A549 (cell line): ENCODE measurements around the gene GPR160. TPM values are rescaled to one million over a fixed set of nuclear protein-coding genes. Genes with fewer than 3 reads are reported as not detected.

Experiments used
- ATAC-seq, 2 experiments: fragments of 200-7000 bp in 1 of 2; fragments of >200 bp in 1 of 2; cut with Nextera tagmentation in 1 of 2; cut with Tn5 transposase in 1 of 2; 3 replicates each; pipeline versions ENCODE4 v1.8.0 to v1.9.1; 2018 to 2020; ENCODE audit warnings: mild to moderate bottlenecking in 1 of 2, moderate library complexity in 1 of 2
- CTCF ChIA-PET: fragments of 300-600 bp; sonication (Branson Sonifier 250); formaldehyde crosslinking; extraction: SDS; loops from one replicate; lab custom pipeline; 2021; ENCODE audit warnings: antibody characterized with exemption, inconsistent platforms; lab: Yijun Ruan, JAX
- POLR2A ChIA-PET: fragments of 350-600 bp; formaldehyde crosslinking; extraction: SDS; loops from one replicate; lab custom pipeline; 2021; ENCODE audit warnings: antibody characterized with exemption, inconsistent platforms; lab: Yijun Ruan, JAX
- DNase-seq, 2 experiments: peaks; one replicate each; pipeline versions ENCODE4 v3.0.0 to v3.0.0-alpha.2; 2011 to 2016; ENCODE audit warnings: low read depth in 1 of 2, low spot score in 1 of 2
- FAIRE-seq: peaks from 2 replicates; lab custom pipeline; 2011; peaks lifted over from hg19 to GRCh38; lab: Jason Lieb, UNC
- H3K27ac ChIP-seq, 2 experiments: fragments of >200 bp; sonication (Bioruptor Twin); formaldehyde crosslinking; 3 replicates each; pipeline ENCODE4 v1.5.1; 2016 to 2017
- H3K4me1 ChIP-seq: fragments of >200 bp; sonication (Bioruptor Twin); formaldehyde crosslinking; 3 replicates; pipeline ENCODE4 v1.6.1; 2016
- H3K4me2 ChIP-seq: fragments of >200 bp; sonication (Bioruptor Twin); formaldehyde crosslinking; 3 replicates; pipeline ENCODE4 v1.6.1; 2016
- H3K4me3 ChIP-seq: fragments of >200 bp; sonication (Bioruptor Twin); formaldehyde crosslinking; 3 replicates; pipeline ENCODE4 v1.5.1; 2016
- H3K9me3 ChIP-seq: fragments of >200 bp; sonication (Bioruptor Twin); formaldehyde crosslinking; 3 replicates; pipeline ENCODE4 v1.6.1; 2016
- BHLHE40 ChIP-seq: IDR thresholded peaks from 2 replicates; pipeline ENCODE4 v1.6.1; 2012; ENCODE audit warnings: low read depth, low read length, inconsistent platforms
- CEBPB ChIP-seq, 2 experiments: fragments of >200 bp in 1 of 2; sonication (Bioruptor Twin) in 1 of 2; formaldehyde crosslinking in 1 of 2; IDR thresholded peaks; 2 replicates each; pipeline ENCODE4 v1.6.1; 2012 to 2016
- CHD2 ChIP-seq: fragments of 150-350 bp; IDR thresholded peaks from 2 replicates; pipeline ENCODE4 v1.6.1; 2014; ENCODE audit warnings: low read length; ENCODE audit not compliant: partially characterized antibody
- EHMT2 ChIP-seq: fragments of 200-600 bp; sonication (generic); IDR thresholded peaks from 2 replicates; pipeline ENCODE4 v1.6.1; 2016; ENCODE audit warnings: antibody characterized with exemption, low read depth, mild to moderate bottlenecking, moderate library complexity
- EP300 ChIP-seq, 2 experiments: fragments of >200 bp; sonication (Bioruptor Twin); formaldehyde crosslinking; IDR thresholded peaks; 2 replicates in 1 of 2; 3 replicates in 1 of 2; pipeline ENCODE4 v1.6.1; 2016 to 2017
- FOSB ChIP-seq: fragments of 250-450 bp; sonication (Bioruptor Pico); IDR thresholded peaks from 2 replicates; pipeline ENCODE4 v1.5.0; 2020; ENCODE audit warnings: mild to moderate bottlenecking, moderate library complexity
- FOSL2 ChIP-seq, 2 experiments: fragments of 450-650 bp in 1 of 2; fragments of >200 bp in 1 of 2; sonication (Bioruptor Twin) in 1 of 2; formaldehyde crosslinking; IDR thresholded peaks; 2 replicates each; pipeline versions ENCODE4 v1.5.0 to v1.6.1; 2016 to 2020; ENCODE audit warnings: mild to moderate bottlenecking in 1 of 2, moderate library complexity in 1 of 2
- HEYL ChIP-seq: fragments of 250-450 bp; sonication (Bioruptor Pico); IDR thresholded peaks from 2 replicates; pipeline ENCODE4 v1.8.0; 2021; ENCODE audit warnings: mild to moderate bottlenecking, moderate library complexity
- JUN ChIP-seq, 2 experiments: fragments of >200 bp; sonication (Bioruptor Twin); formaldehyde crosslinking; IDR thresholded peaks; 2 replicates in 1 of 2; 3 replicates in 1 of 2; pipeline ENCODE4 v1.6.1; 2016 to 2017
- JUNB ChIP-seq: fragments of >200 bp; sonication (Bioruptor Twin); formaldehyde crosslinking; IDR thresholded peaks from 2 replicates; pipeline ENCODE4 v1.6.1; 2016
- KDM1A ChIP-seq: fragments of 200-600 bp; sonication (generic); IDR thresholded peaks from 2 replicates; pipeline ENCODE4 v1.6.1; 2016; ENCODE audit warnings: low read depth, mild to moderate bottlenecking
- KDM5A ChIP-seq: fragments of 200-600 bp; sonication (generic); IDR thresholded peaks from 2 replicates; pipeline ENCODE4 v1.6.1; 2016; ENCODE audit warnings: antibody characterized with exemption, mild to moderate bottlenecking
- MAFK ChIP-seq: fragments of 450-650 bp; IDR thresholded peaks from 2 replicates; pipeline ENCODE4 v1.6.1; 2014; ENCODE audit not compliant: partially characterized antibody
- MAZ ChIP-seq: fragments of 150-350 bp; IDR thresholded peaks from 2 replicates; pipeline ENCODE4 v1.6.1; 2014; ENCODE audit warnings: antibody characterized with exemption, low read depth, low read length, borderline replicate concordance
- NFE2L2 ChIP-seq: fragments of 150-350 bp; conservative IDR thresholded peaks from 2 replicates; pipeline ENCODE4 v1.6.1; 2014; ENCODE audit warnings: low read length
- NPAS2 ChIP-seq: fragments of 250-450 bp; sonication (Bioruptor Pico); IDR thresholded peaks from 2 replicates; pipeline ENCODE4 v1.8.0; 2022; ENCODE audit warnings: mild to moderate bottlenecking, moderate library complexity, borderline replicate concordance
- NR3C1 ChIP-seq: fragments of >200 bp; sonication (Bioruptor Twin); formaldehyde crosslinking; IDR thresholded peaks from 3 replicates; pipeline ENCODE4 v1.6.1; 2017
- POLR2A ChIP-seq: IDR thresholded peaks from 2 replicates; pipeline ENCODE4 v1.6.1; 2012; ENCODE audit warnings: mild to moderate bottlenecking, low read length
- RCOR1 ChIP-seq: fragments of 150-350 bp; IDR thresholded peaks from 2 replicates; pipeline ENCODE4 v1.6.1; 2014; ENCODE audit warnings: antibody characterized with exemption, low read length, low read depth
- RNF2 ChIP-seq: fragments of 200-600 bp; sonication (generic); IDR thresholded peaks from 2 replicates; pipeline ENCODE4 v1.6.1; 2016; ENCODE audit warnings: low read depth, mild to moderate bottlenecking, antibody characterized with exemption, moderate library complexity, borderline replicate concordance
- TP53 ChIP-seq: fragments of 250-450 bp; sonication (Bioruptor Pico); IDR thresholded peaks from 2 replicates; pipeline ENCODE4 v1.5.0; 2021; ENCODE audit warnings: mild to moderate bottlenecking, moderate library complexity
- ZFP36 ChIP-seq: fragments of 450-650 bp; IDR thresholded peaks from 2 replicates; pipeline ENCODE4 v1.6.1; 2014; ENCODE audit warnings: borderline replicate concordance; ENCODE audit not compliant: partially characterized antibody
- ZSCAN20 ChIP-seq: fragments of 250-450 bp; sonication (Bioruptor Pico); IDR thresholded peaks from 2 replicates; pipeline ENCODE4 v1.8.0; 2022; ENCODE audit warnings: mild to moderate bottlenecking, moderate library complexity
- WGBS: methylation state at CpG from one replicate; pipeline ENCODE4 v1.1.6; 2017; ENCODE audit errors: missing lambda C conversion rate; 5-methylcytosine and 5-hydroxymethylcytosine counted together
- polyA plus RNA-seq, 4 experiments: library from polyadenylated mRNA; depleted of rRNA in 3 of 4; stranded (reverse); fragments of >200 nt; fragmentation: RNase III in 1 of 4; extraction: RNeasy Plus Mini Kit Qiagen cat#74134 plus additional on column Dnase treatment in 1 of 4; gene quantifications; 2 replicates in 3 of 4; 3 replicates in 1 of 4; pipeline ENCODE4 v1.2.3, GENCODE V29; 2011 to 2017
- TF ChIP-seq, protein P1 (sequence below): IDR thresholded peaks from 2 replicates; pipeline ENCODE4 v1.6.1; 2012; ENCODE audit warnings: low read depth, borderline replicate concordance
- TF ChIP-seq, protein P2 (sequence below): fragments of 250-450 bp; sonication (Bioruptor Pico); IDR thresholded peaks from 2 replicates; pipeline ENCODE4 v1.5.0; 2020; ENCODE audit warnings: low read depth, mild to moderate bottlenecking, moderate library complexity
- TF ChIP-seq, protein P3 (sequence below): fragments of 150-350 bp; IDR thresholded peaks from 2 replicates; pipeline ENCODE4 v1.6.1; 2014; ENCODE audit warnings: low read depth, mild to moderate bottlenecking, low read length
- TF ChIP-seq, protein P4 (sequence below): fragments of >200 bp; sonication (Bioruptor Twin); formaldehyde crosslinking; IDR thresholded peaks from 3 replicates; pipeline ENCODE4 v1.6.1; 2016
- TF ChIP-seq, protein P5 (sequence below): fragments of 250-450 bp; sonication (Bioruptor Pico); IDR thresholded peaks from 2 replicates; pipeline ENCODE4 v1.5.0; 2021; ENCODE audit warnings: mild to moderate bottlenecking, moderate library complexity, borderline replicate concordance
- TF ChIP-seq, protein P6 (sequence below): IDR thresholded peaks from 2 replicates; pipeline ENCODE4 v1.6.1; 2012

Gene GPR160
- polyA plus RNA-seq, 2 of the 4 experiments (the other 2 are of a cell fraction) = 2.0 to 6.3 TPM

DNA sequence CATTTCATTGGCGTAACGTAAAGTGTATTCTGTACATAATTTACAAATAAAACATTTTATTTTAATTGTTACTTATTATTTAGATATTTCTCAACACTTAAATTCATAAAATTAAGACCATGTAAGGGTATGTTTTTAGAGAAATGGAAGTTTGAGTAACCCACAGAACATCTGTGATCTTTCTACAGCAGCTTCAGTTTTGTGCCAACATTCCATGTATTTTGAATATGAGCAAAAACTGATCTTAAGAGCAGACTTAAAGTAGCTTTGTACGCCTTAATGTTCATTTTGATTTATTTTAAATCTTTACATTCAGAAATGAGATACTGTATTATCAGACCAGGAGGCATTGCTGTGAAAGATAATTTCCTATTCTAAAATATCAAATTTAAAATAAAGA, 44.0 kb upstream of the GPR160 start:
- CTCF ChIA-PET = interaction anchor here (0.6 kb wide), 1 partner anchor 41 kb away, joined by 3 read pairs; no protein-coding TSS in a partner anchor
- WGBS = 91% methylated on average over 3 of the region's 3 CpGs
- FAIRE-seq (no peak), ATAC-seq (no peak), DNase-seq (no peak)
- POLR2A ChIA-PET = no interaction called here
- Histone ChIP-seq H3K4me1 (0 out of 3 replicates have a peak, but pooled peaks cover 7% of the 10 kb centered on the region), H3K27ac (no peak overlapping the region), H3K4me2 (no peak overlapping the region), H3K4me3 (no peak overlapping the region), H3K9me3 (no peaks in the 10 kb centered on the region)
- TF ChIP-seq FOSB (CRISPR knock-in tag) (no peak), NR3C1 (no peak), FOSL2 (IDR thresholded peaks at IDR 0.05) (no peak), FOSL2 (CRISPR knock-in tag; IDR thresholded peaks at IDR 0.05) (no peak), TP53 (CRISPR knock-in tag) (no peak), RCOR1 (no peak), ZFP36 (no peak), CEBPB (IDR thresholded peaks at IDR 0.05) (no peak), RNF2 (no peak), ZSCAN20 (CRISPR knock-in tag) (no peak), POLR2A (no peak), HEYL (CRISPR knock-in tag) (no peak), JUNB (no peak), MAZ (no peak), NPAS2 (CRISPR knock-in tag) (no peak), BHLHE40 (no peak), JUN (IDR thresholded peaks at IDR 0.05) (no peak)
- TF ChIP-seq, protein P1, sequence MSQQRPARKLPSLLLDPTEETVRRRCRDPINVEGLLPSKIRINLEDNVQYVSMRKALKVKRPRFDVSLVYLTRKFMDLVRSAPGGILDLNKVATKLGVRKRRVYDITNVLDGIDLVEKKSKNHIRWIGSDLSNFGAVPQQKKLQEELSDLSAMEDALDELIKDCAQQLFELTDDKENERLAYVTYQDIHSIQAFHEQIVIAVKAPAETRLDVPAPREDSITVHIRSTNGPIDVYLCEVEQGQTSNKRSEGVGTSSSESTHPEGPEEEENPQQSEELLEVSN = no peak
- TF ChIP-seq, protein P2, sequence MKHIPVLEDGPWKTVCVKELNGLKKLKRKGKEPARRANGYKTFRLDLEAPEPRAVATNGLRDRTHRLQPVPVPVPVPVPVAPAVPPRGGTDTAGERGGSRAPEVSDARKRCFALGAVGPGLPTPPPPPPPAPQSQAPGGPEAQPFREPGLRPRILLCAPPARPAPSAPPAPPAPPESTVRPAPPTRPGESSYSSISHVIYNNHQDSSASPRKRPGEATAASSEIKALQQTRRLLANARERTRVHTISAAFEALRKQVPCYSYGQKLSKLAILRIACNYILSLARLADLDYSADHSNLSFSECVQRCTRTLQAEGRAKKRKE (CRISPR knock-in tag) = no peak
- TF ChIP-seq, protein P3, sequence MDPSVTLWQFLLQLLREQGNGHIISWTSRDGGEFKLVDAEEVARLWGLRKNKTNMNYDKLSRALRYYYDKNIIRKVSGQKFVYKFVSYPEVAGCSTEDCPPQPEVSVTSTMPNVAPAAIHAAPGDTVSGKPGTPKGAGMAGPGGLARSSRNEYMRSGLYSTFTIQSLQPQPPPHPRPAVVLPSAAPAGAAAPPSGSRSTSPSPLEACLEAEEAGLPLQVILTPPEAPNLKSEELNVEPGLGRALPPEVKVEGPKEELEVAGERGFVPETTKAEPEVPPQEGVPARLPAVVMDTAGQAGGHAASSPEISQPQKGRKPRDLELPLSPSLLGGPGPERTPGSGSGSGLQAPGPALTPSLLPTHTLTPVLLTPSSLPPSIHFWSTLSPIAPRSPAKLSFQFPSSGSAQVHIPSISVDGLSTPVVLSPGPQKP = no peak
- TF ChIP-seq, protein P4, sequence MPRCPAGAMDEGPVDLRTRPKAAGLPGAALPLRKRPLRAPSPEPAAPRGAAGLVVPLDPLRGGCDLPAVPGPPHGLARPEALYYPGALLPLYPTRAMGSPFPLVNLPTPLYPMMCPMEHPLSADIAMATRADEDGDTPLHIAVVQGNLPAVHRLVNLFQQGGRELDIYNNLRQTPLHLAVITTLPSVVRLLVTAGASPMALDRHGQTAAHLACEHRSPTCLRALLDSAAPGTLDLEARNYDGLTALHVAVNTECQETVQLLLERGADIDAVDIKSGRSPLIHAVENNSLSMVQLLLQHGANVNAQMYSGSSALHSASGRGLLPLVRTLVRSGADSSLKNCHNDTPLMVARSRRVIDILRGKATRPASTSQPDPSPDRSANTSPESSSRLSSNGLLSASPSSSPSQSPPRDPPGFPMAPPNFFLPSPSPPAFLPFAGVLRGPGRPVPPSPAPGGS = no peak

DNA sequence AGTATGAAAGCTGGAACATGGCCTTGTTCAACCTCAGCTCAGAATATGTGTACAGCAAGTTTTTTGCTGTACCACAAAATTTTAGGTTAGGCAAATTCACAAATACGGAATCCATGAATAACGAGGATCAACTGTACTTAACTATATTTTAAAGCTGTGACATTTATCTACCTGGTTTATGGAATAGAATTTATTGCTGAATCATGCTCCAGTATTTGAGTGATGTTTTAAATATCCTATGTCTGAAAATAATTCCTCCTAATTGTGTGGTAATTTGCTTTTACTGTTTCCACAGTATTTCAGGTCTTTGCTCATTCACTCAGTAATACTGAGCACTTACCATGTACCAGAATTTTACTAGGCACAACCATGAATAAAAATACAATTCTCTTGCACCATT, 41.7 kb upstream of the GPR160 start:
- POLR2A ChIA-PET = no interaction called here
- Histone ChIP-seq H3K4me2 (no peak overlapping the region), H3K27ac (peak overlapping the region in 1 of 2 experiments; percentile 45; a peak in 1 of 6 replicates), H3K4me3 (no peak overlapping the region), H3K9me3 (no peaks in the 10 kb centered on the region), H3K4me1 (0 out of 3 replicates have a peak, but pooled peaks cover 3% of the 10 kb centered on the region)
- CTCF ChIA-PET = interaction anchor here (0.6 to 1.2 kb wide), 3 partner anchors 8 to 41 kb away, joined by 3 read pairs; partner anchors contain the start of gene GPR160
- DNase-seq (no peak), ATAC-seq (no peak), FAIRE-seq (no peak)
- TF ChIP-seq, protein P5, sequence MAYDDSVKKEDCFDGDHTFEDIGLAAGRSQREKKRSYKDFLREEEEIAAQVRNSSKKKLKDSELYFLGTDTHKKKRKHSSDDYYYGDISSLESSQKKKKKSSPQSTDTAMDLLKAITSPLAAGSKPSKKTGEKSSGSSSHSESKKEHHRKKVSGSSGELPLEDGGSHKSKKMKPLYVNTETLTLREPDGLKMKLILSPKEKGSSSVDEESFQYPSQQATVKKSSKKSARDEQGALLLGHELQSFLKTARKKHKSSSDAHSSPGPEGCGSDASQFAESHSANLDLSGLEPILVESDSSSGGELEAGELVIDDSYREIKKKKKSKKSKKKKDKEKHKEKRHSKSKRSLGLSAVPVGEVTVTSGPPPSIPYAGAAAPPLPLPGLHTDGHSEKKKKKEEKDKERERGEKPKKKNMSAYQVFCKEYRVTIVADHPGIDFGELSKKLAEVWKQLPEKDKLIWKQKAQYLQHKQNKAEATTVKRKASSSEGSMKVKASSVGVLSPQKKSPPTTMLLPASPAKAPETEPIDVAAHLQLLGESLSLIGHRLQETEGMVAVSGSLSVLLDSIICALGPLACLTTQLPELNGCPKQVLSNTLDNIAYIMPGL (CRISPR knock-in tag) = no peak
- TF ChIP-seq TP53 (CRISPR knock-in tag) (no peak), HEYL (CRISPR knock-in tag) (no peak), EHMT2 (no peak), FOSB (CRISPR knock-in tag) (no peak), KDM1A (no peak), POLR2A (no peak), CHD2 (no peak), EP300 (IDR thresholded peaks at IDR 0.05) (no peak), KDM5A (no peak), MAFK (peak; percentile 67), NPAS2 (CRISPR knock-in tag) (no peak), NFE2L2 (peak; percentile 42), JUNB (no peak)
- TF ChIP-seq, protein P4 = no peak
- TF ChIP-seq, protein P6, sequence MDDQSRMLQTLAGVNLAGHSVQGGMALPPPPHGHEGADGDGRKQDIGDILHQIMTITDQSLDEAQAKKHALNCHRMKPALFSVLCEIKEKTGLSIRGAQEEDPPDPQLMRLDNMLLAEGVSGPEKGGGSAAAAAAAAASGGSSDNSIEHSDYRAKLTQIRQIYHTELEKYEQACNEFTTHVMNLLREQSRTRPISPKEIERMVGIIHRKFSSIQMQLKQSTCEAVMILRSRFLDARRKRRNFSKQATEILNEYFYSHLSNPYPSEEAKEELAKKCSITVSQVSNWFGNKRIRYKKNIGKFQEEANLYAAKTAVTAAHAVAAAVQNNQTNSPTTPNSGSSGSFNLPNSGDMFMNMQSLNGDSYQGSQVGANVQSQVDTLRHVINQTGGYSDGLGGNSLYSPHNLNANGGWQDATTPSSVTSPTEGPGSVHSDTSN = no peak
- WGBS = 90% methylated on average over 2 of the region's 2 CpGs
